ENCODE data around the gene TCFL5.

The TCFL5 gene

DNA sequence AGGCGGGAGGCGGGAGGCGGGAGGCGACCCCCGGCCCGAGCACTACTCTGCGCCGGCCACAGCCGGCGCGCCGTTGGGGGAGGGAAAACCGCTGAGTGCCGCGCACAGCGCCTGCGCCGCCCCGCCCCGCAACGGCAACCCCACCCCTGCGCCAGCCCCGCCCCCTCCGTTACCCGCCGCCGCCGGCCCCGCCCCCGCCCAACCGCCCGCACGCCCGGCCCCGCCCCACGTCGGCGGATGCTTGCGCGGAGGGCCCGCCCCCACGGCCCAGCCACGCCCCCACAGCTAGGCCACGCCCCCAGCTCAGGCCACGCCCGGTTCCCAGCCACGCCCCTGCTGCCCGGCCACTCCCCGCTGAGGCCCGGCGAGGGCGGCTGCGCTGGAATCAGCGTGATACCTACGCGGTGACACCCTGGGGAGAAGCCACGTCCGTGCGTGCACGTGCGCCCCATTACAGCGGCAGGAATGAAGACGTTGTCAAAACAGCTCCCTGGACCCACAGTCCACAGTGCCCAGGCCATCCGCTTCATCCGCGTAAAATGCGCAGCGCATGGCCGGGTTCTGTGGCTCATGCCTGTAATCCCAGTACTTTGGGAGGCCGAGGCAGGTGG is at the start of gene TCFL5:
TCFL5 (minus strand) TSS at position 97 of the 611 bp plus-strand sequence. CDS start 152 bp downstream, outside the sequence.
- Histone ChIP-seq H3K4me2 (ENCODE audit: low read length) (peak within 1 kb of the TSS; percentile 78), H3K27ac (ENCODE audit: low read depth, low read length, poor library complexity, severe bottlenecking) (no peak within 1 kb of the TSS), H3K79me2 (ENCODE audit: insufficient read depth, low read length) (peaks cover 5% of the 10 kb centered on the region), H4K20me1 (ENCODE audit: insufficient read depth, low read length) (no peaks in the 10 kb centered on the region), H2AFZ (ENCODE audit: low read length) (no peak within 1 kb of the TSS), H3K27me3 (ENCODE audit: insufficient read depth, low read length) (no peaks in the 10 kb centered on the region; the same call in 1 of the 2 replicates), H3K36me3 (ENCODE audit: insufficient read depth, low read length) (peaks cover 24% of the 10 kb centered on the region), H3K4me3 (ENCODE audit: low read depth, low read length, poor library complexity, severe bottlenecking) (peak within 1 kb of the TSS; percentile 69), H3K4me1 (ENCODE audit: insufficient read depth, low read length, severe bottlenecking) (peaks cover 26% of the 10 kb centered on the region), H3K9ac (ENCODE audit: low read length) (peak within 1 kb of the TSS; percentile 69), H3F3A (ENCODE audit: insufficient read depth, low read length) (no peaks in the 10 kb centered on the region), H3K9me3 (ENCODE audit: low read length) (no peaks in the 10 kb centered on the region), H3K9me2 (ENCODE audit: low read depth, low read length) (no peaks in the 10 kb centered on the region)
- TF ChIP-seq CTCF (IDR thresholded peaks at IDR 0.05; ENCODE audit: low read length) (no peak), EZH2 (IDR thresholded peaks at IDR 0.05; ENCODE audit: borderline replicate concordance, low read length) (no peak)

DNA sequence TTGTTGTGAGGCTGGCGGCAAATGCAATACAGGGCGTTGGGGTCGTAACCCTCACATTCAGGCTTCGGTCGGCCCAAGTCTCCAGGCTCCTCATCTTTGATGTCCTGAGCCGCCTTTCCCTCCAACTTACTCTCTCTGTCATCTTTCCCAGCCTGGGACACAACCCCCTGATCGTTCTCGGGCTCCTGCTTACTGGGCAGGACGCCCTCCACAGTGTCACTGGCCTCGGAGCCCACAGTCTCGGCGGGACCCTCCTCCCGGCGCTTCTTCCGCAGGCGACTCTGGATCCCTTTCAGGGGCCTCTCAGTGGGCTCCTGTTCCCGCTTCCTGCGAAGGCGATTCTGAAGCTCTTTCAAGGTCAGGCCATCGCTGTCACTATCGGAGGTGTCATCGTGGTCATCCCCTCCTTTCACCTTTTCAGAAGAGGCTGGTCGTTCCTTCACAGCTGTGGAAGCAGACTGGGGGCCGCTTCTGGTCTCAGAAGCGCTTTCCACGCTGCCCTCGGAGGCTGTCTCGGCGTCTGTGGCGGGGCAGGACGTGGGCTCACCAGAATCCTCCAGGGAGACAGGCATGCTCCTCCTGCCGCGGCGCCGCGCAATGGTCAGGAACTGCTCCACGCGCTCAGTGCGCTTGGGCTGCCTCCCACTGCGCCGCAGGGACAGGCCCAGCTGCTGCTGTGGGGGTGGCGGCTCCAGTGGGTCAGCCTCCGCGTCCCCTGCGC is 49.3 kb upstream of the TCFL5 start:
- no peak for TF ChIP-seq EZH2 (IDR thresholded peaks at IDR 0.05; ENCODE audit: borderline replicate concordance, low read length)
- Histone ChIP-seq H3K4me3 (ENCODE audit: low read depth, low read length, poor library complexity, severe bottlenecking) (no peak overlapping the region), H3K27me3 (ENCODE audit: insufficient read depth, low read length) (no peaks in the 10 kb centered on the region), H3K79me2 (ENCODE audit: insufficient read depth, low read length) (peaks cover 31% of the 10 kb centered on the region), H4K20me1 (ENCODE audit: insufficient read depth, low read length) (peaks cover 5% of the 10 kb centered on the region; the same call in 1 of the 2 replicates), H2AFZ (ENCODE audit: low read length) (no peak overlapping the region), H3K4me2 (ENCODE audit: low read length) (no peak overlapping the region), H3K9ac (ENCODE audit: low read length) (no peak overlapping the region), H3F3A (ENCODE audit: insufficient read depth, low read length) (no peaks in the 10 kb centered on the region), H3K9me3 (ENCODE audit: low read length) (no peaks in the 10 kb centered on the region), H3K4me1 (ENCODE audit: insufficient read depth, low read length, severe bottlenecking) (peaks cover 12% of the 10 kb centered on the region), H3K36me3 (ENCODE audit: insufficient read depth, low read length) (peaks cover 79% of the 10 kb centered on the region), H3K9me2 (ENCODE audit: low read depth, low read length) (no peaks in the 10 kb centered on the region), H3K27ac (ENCODE audit: low read depth, low read length, poor library complexity, severe bottlenecking) (no peak overlapping the region)

DNA sequence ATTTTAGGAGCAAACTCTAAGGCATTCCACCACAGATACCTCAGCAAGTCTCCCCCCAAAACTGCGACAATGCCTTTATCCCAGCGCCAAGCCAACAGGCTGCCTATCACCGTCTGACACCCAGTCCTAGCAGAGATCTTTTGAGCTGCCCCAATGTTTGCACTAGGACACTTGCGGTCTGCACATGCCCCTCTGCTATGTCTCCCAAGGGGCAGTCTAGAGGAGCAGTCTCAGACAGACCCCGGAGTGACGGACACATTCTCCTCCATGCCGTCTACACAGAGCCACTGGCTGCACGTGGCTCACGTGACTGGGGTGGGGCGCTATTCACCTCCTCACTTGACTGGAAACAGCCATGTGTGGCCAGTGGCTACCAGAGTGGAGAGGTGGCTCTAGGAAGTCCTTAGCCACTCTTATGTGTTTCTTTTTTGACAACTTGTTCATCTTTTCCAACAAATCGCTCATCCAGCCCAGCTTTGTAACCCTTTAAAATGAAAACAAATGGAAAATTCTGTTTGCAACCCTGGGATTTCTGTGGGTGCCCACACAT is 48.7 kb upstream of the TCFL5 start:
- Histone ChIP-seq H3K9me2 (ENCODE audit: low read depth, low read length) (no peaks in the 10 kb centered on the region), H3K9me3 (ENCODE audit: low read length) (no peaks in the 10 kb centered on the region), H3F3A (ENCODE audit: insufficient read depth, low read length) (no peaks in the 10 kb centered on the region), H3K27ac (ENCODE audit: low read depth, low read length, poor library complexity, severe bottlenecking) (no peak overlapping the region), H2AFZ (ENCODE audit: low read length) (no peak overlapping the region), H4K20me1 (ENCODE audit: insufficient read depth, low read length) (peaks cover 1% of the 10 kb centered on the region; the same call in 1 of the 2 replicates), H3K4me1 (ENCODE audit: insufficient read depth, low read length, severe bottlenecking) (peaks cover 5% of the 10 kb centered on the region), H3K4me3 (ENCODE audit: low read depth, low read length, poor library complexity, severe bottlenecking) (no peak overlapping the region), H3K79me2 (ENCODE audit: insufficient read depth, low read length) (peaks cover 24% of the 10 kb centered on the region), H3K4me2 (ENCODE audit: low read length) (no peak overlapping the region), H3K27me3 (ENCODE audit: insufficient read depth, low read length) (no peaks in the 10 kb centered on the region), H3K36me3 (ENCODE audit: insufficient read depth, low read length) (peaks cover 85% of the 10 kb centered on the region), H3K9ac (ENCODE audit: low read length) (no peak overlapping the region)
- no peak for TF ChIP-seq CTCF (IDR thresholded peaks at IDR 0.05; ENCODE audit: low read length)
- no peak for TF ChIP-seq EZH2 (IDR thresholded peaks at IDR 0.05; ENCODE audit: borderline replicate concordance, low read length)

Measured in OCI-LY1 (cell line).